ENCODE measurements around the gene CHDH.

Gene CHDH

DNA sequence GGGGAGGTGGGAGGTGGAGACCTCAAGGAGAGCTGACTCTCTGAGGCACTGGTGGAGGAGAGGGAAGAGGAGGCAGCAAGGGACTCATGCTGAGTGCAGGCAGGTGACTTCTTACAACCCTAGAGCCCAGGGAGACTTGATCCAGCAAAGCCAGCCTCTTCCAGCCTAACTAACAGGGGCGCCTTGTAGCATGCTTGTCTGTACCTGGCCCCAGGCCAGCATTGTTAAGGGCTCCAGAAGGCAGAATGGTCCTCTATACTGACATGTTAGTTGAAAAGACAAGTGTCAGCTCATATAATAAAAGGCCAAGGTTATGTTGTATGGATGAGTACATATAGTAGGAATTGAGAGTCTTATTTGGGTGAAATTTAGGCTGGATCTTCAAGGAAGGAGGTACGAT lies 65.4 kb downstream of the CHDH start:
- H3K27ac Mint-ChIP-seq, result no peak overlapping the region
- peaks cover 2% of the 10 kb centered on the region for H3K4me1 Mint-ChIP-seq (ENCODE audit: low read depth)
- H3K9me3 Mint-ChIP-seq, result no peaks in the 10 kb centered on the region
- H3K36me3 Mint-ChIP-seq (ENCODE audit: low read depth), result no peaks in the 10 kb centered on the region
- H3K4me3 Mint-ChIP-seq, result no peak overlapping the region
- peaks cover 19% of the 10 kb centered on the region for H3K27me3 Mint-ChIP-seq (ENCODE audit: low read depth)

DNA sequence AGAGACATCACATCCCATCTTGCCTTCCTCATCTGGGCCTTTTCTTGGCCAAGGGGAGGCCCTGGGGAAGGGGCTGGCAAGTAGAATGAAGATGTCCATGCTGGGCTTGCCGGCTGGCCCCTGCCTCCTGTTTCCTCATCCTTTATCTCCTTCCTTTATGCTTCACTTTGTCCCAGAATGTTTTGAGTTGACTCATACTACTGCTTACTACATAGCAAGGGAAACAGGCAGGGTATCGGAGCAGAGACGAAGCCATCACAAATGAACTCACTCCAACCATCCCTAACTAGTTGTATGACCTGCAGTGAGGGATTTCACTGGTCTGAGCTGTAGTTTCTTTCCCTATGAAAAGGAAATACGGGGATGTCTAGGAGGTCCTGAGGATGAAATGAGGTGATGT lies 66.0 kb downstream of the CHDH start:
- no peak overlapping the region for H3K4me3 Mint-ChIP-seq
- no peak overlapping the region for H3K27ac Mint-ChIP-seq
- peaks cover 2% of the 10 kb centered on the region for H3K4me1 Mint-ChIP-seq (ENCODE audit: low read depth)
- H3K36me3 Mint-ChIP-seq (ENCODE audit: low read depth), result no peaks in the 10 kb centered on the region
- peaks cover 19% of the 10 kb centered on the region for H3K27me3 Mint-ChIP-seq (ENCODE audit: low read depth)
- H3K9me3 Mint-ChIP-seq, result no peaks in the 10 kb centered on the region

DNA sequence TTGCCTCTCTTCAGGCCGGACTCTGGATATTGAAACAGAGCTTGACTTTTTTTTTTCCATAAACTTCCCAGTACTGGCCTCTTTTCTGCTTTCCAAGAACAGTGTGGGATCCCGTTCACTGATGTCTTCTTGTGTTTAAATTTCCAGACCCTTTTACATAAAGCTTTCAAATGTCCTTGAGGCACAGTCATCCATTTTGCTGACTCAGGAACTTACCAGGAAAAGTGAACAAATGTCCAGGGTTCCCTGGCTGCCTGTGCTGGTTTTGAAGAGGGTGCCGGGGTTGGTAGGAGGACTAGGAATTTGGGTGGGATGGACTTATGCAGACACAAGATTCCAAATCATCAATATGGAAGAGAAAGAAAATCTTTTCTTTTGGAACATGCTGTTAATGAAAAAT lies 68.1 kb downstream of the CHDH start:
- Mint-ChIP-seq H3K4me3 (no peak overlapping the region), H3K27ac (no peak overlapping the region), H3K4me1 (ENCODE audit: low read depth) (peaks cover 6% of the 10 kb centered on the region), H3K36me3 (ENCODE audit: low read depth) (no peaks in the 10 kb centered on the region), H3K27me3 (ENCODE audit: low read depth) (peaks cover 12% of the 10 kb centered on the region), H3K9me3 (no peaks in the 10 kb centered on the region)

DNA sequence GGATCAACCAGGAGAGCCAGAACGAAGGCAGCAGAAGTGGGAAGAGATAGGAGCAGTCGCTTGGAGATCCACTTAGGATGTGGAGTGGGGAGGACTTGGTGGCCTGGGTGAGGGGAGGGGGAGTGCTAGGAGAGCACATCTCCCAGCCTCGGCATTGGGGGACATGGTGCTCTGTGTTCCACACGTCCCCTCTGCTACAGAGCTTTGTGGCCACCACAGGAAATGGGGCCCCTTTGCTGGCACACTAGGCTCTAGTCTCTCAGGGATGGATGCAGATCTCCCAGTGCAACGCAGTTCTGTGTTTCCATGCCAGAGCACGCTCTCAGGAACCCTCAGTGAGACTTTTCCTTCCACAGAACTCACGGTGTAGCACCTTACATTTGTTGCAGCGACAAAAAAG lies 68.8 kb downstream of the CHDH start:
- H3K9me3 Mint-ChIP-seq, result no peaks in the 10 kb centered on the region
- no peak overlapping the region for H3K27ac Mint-ChIP-seq
- H3K4me3 Mint-ChIP-seq, result no peak overlapping the region
- peaks cover 6% of the 10 kb centered on the region for H3K4me1 Mint-ChIP-seq (ENCODE audit: low read depth)
- H3K36me3 Mint-ChIP-seq (ENCODE audit: low read depth), result no peaks in the 10 kb centered on the region
- H3K27me3 Mint-ChIP-seq (ENCODE audit: low read depth), result peaks cover 10% of the 10 kb centered on the region

DNA sequence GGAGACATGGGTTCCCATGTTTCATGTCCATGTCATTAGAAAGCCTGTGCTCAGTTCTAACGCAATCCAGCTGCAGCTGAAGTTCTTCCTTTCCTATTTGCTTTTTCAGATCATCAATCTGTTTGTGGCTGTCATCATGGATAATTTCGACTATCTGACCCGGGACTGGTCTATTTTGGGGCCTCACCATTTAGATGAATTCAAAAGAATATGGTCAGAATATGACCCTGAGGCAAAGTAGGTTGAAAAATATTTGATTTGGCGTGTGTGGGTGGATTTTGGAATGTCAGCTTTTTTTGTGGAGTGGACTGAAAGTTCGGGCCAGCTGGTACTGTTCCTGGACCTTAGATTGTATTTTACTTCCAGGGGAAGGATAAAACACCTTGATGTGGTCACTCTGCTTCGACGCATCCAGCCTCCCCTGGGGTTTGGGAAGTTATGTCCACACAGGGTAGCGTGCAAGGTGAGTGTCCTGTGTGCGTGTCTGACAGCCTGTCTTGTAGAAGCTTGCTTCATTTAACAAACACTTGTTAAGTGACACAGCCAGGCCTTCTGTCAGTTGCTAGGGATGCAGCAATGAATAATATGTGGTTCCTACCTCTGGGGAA lies 69.6 kb downstream of the CHDH start:
- Mint-ChIP-seq H3K4me1 (ENCODE audit: low read depth) (peaks cover 6% of the 10 kb centered on the region), H3K9me3 (no peaks in the 10 kb centered on the region), H3K27me3 (ENCODE audit: low read depth) (peaks cover 10% of the 10 kb centered on the region), H3K27ac (no peak overlapping the region), H3K36me3 (ENCODE audit: low read depth) (no peaks in the 10 kb centered on the region), H3K4me3 (no peak overlapping the region)

DNA sequence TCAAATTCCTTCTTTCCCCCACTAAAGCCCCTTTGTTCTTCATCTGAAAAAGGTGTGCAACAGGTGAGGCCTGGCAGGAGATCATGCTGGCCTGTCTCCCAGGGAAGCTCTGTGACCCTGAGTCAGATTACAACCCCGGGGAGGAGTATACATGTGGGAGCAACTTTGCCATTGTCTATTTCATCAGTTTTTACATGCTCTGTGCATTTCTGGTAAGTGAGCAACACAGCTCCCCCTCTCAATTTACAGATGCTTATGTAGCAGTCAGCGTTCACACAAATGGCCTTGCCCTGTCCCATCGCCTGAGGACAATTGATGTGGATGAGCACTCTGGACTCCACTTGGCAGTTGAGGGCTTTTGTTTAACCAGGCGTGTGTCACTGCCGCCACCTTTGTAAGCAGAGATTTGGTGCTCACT lies 70.4 kb downstream of the CHDH start:
- Mint-ChIP-seq H3K4me1 (ENCODE audit: low read depth) (peaks cover 6% of the 10 kb centered on the region), H3K9me3 (no peaks in the 10 kb centered on the region), H3K27me3 (ENCODE audit: low read depth) (peaks cover 4% of the 10 kb centered on the region), H3K27ac (no peak overlapping the region), H3K36me3 (ENCODE audit: low read depth) (no peaks in the 10 kb centered on the region), H3K4me3 (no peak overlapping the region)

DNA sequence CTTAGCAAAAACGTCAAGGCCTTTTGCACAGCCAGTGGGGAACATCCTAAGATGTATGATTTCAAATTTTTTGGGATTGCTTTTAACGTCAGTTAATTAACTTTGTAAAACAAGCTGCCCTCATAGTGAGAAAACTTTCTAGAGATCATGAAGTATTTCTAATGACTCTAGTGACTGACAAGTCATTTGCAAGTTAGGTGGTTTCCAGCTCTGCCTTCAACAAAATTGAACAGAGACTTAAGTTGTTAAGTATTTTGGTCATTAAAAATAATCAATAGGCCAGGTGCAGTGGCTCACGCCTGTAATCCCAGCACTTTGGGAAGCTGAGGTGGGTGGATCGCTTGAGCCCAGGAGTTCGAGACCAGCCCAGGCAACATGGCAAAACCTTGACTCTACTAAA lies 71.2 kb downstream of the CHDH start:
- Mint-ChIP-seq H3K4me1 (ENCODE audit: low read depth) (peaks cover 9% of the 10 kb centered on the region), H3K27ac (no peak overlapping the region), H3K4me3 (no peak overlapping the region), H3K27me3 (ENCODE audit: low read depth) (peaks cover 12% of the 10 kb centered on the region), H3K36me3 (ENCODE audit: low read depth) (no peaks in the 10 kb centered on the region), H3K9me3 (no peaks in the 10 kb centered on the region)

DNA sequence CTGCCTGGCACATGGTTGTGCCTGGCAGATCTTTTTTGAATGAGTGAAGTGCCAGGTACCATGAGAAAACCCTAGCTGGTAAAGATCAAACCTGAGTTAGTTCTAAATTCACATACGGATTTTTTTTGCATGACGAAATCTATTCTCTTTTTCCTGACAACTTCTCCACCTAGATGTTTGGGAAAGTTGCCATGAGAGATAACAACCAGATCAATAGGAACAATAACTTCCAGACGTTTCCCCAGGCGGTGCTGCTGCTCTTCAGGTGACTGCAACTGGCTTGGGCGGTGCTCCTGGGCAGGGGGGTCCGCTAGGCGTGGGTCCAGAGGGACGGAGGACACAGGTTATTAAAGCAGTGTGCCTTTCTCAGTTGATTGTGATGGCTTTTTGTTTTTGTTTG lies 71.8 kb downstream of the CHDH start:
- Mint-ChIP-seq H3K4me1 (ENCODE audit: low read depth) (peaks cover 9% of the 10 kb centered on the region), H3K27me3 (ENCODE audit: low read depth) (peaks cover 13% of the 10 kb centered on the region), H3K9me3 (no peaks in the 10 kb centered on the region), H3K27ac (no peak overlapping the region), H3K36me3 (ENCODE audit: low read depth) (no peaks in the 10 kb centered on the region), H3K4me3 (no peak overlapping the region)

DNA sequence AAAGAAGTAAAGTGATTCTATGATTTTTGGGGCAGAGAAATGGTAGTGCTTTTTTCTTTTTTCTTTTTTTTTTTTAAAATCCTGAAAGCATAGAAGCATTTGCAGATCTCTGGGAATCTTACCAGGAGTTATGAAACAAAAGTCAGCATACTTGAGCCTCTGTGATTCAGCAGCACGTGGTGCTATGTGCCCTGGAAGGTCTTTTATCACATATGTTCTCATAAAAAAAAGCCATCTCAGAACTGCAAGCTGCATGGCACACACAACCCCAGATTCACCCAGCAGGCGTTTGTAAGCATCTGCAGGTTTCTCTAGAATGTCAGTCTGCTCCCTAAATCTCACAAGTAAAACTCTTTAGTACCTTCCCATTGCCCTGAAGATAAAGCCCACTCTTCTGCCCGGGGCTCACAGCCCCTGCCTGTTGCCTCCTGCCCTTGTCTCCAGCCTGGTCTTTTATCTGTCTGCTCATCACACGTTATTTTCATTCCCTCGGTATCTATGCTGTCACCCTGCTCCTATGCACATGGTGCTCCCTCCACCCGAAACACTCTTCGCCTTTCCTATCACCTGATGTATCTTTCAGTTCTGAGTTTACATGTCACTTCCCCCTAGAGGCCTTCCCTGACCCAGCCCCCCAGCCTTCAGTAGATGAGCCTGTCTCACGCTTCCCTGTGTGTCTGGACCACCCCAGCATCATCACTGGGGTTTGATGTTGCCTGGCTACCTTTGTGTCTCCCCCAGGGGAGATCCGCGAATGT lies 72.4 kb downstream of the CHDH start:
- Mint-ChIP-seq H3K36me3 (ENCODE audit: low read depth) (no peaks in the 10 kb centered on the region), H3K4me3 (no peak overlapping the region), H3K9me3 (no peaks in the 10 kb centered on the region), H3K4me1 (ENCODE audit: low read depth) (peaks cover 9% of the 10 kb centered on the region), H3K27me3 (ENCODE audit: low read depth) (peaks cover 13% of the 10 kb centered on the region), H3K27ac (no peak overlapping the region)

DNA sequence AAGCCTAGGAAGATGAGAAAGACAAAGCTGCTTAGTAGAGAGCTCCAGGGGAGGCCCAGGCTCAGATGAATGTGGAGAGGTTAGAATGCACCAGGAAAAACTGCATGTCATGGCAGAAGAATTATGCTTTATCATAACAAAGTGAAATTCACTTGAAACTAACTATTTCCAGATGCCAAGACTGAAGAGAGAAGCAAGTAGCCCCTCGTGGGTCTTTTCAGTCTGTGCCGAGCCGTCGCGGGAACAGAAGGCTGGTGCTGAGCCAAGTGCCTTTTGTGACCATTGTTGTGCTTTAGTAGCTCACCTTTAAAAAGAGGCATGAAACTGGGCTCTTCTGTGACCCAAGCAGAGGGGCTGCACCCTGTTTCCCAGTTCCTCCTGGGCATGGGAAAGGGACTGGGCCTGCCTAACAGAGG lies 73.2 kb downstream of the CHDH start:
- Mint-ChIP-seq H3K4me1 (ENCODE audit: low read depth) (peaks cover 9% of the 10 kb centered on the region), H3K27me3 (ENCODE audit: low read depth) (peaks cover 15% of the 10 kb centered on the region), H3K27ac (no peak overlapping the region), H3K36me3 (ENCODE audit: low read depth) (no peaks in the 10 kb centered on the region), H3K4me3 (no peak overlapping the region), H3K9me3 (no peaks in the 10 kb centered on the region)

DNA sequence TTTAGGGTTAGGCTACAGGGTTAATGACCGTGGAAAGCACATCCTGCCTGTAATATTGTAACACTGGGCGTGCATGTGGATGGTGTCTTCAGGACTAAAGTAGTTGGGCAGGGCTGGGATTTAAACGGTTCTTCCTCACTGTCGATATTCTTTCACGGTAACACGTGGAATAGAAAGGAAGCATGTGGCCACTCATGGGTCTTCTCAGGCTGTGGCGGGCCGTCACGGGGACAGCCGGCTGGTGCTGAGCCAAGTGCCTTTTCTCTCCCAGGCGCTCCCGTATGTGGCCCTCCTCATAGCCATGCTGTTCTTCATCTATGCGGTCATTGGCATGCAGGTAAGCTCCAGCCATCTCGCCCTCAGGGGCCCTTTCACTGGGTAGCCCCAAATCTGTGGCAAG lies 73.7 kb downstream of the CHDH start:
- no peaks in the 10 kb centered on the region for H3K36me3 Mint-ChIP-seq (ENCODE audit: low read depth)
- H3K4me1 Mint-ChIP-seq (ENCODE audit: low read depth), result peaks cover 9% of the 10 kb centered on the region
- no peak overlapping the region for H3K4me3 Mint-ChIP-seq
- H3K27ac Mint-ChIP-seq, result no peak overlapping the region
- no peaks in the 10 kb centered on the region for H3K9me3 Mint-ChIP-seq
- H3K27me3 Mint-ChIP-seq (ENCODE audit: low read depth), result peaks cover 19% of the 10 kb centered on the region

DNA sequence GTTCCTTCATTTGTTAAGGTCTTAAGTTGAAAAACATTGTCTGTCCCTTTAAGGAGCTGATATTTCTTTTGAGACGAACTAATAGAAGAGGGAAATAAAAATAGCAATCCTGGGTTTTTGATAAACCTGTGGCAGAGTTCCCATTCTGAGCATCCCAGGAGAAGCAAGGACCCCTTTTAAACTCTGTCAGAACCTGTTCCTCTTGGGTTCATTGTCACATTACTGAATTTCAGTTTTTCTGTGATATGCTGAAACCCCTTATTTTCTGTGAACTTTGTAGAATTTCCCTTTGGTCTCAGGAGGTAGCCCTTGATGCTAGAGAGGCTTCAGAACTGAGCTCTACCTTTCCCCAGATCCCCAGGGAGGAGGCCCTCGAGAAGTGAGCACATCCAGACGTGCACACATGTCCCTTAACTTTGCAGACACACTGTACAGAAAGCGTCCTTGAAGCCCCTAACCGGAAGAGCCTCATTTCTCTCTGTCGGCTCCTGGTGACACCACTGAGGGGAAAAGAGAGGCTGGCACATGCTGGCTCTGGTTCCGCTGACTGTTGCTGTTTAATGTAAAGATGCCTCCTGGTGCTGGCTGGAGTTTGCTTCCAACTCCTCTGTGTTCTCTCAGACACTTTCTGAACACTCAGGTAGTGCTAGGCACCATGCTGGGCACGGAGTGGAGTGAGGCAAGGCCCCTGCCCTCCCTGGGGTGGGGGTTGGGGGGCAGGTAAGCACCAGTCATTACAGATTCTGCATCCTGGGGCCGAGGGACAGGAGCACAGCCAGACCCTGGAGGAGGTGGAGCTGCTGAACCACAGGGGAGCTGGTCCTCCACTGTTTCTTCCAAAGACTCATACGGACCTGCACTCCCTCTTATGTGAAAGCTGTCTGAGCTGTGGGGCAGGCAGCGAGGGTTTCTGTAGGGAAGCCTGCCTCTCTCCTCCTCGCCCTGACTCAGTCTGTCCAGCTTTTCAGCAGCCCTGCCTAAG lies 77.5 kb downstream of the CHDH start:
- H3K9me3 Mint-ChIP-seq, result no peaks in the 10 kb centered on the region
- no peaks in the 10 kb centered on the region for H3K36me3 Mint-ChIP-seq (ENCODE audit: low read depth)
- no peak overlapping the region for H3K4me3 Mint-ChIP-seq
- no peak overlapping the region for H3K27ac Mint-ChIP-seq
- H3K27me3 Mint-ChIP-seq (ENCODE audit: low read depth), result peaks cover 32% of the 10 kb centered on the region
- H3K4me1 Mint-ChIP-seq (ENCODE audit: low read depth), result peaks cover 4% of the 10 kb centered on the region

DNA sequence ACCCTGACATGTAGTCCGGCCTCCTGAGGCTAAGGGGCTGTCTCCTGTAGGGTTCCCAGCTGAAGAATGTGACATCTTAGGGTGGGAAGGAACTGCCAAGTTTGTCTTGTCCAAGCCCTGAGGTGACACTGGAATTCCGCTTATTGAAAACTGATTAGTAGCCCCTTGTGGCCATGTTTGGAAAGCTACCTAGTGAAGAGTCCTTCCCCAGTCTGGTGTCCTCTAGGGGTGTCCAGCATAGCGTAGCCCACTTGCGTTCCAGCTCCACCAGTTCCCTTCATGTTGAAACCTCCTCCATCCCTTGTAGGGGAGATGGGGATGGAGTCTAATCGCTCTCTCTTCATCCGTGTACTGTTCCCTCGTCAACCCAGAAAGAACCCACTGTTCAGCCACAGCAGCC lies 79.5 kb downstream of the CHDH start:
- H3K4me3 Mint-ChIP-seq, result no peak overlapping the region
- peaks cover 29% of the 10 kb centered on the region for H3K27me3 Mint-ChIP-seq (ENCODE audit: low read depth)
- peaks cover 4% of the 10 kb centered on the region for H3K4me1 Mint-ChIP-seq (ENCODE audit: low read depth)

DNA sequence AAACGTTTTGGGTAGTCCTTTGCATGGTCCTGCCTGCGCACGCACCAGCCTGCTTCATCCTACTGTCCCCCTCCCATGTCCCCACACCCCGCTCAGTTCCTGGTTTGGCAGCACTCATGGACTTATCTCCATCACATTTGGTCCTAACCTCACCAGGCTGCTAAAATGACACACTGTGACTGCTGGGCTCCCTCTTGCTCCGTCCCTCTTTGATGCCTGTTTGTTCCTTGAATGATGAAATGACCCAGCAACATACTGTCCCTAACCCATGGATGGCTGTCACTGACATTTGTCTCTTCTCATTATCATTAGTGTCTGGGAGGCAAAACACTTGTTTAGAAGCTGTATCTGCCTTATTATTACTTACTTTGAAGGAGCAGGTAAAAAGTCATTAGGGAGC lies 80.5 kb downstream of the CHDH start:
- Mint-ChIP-seq H3K27me3 (ENCODE audit: low read depth) (peaks cover 28% of the 10 kb centered on the region), H3K36me3 (ENCODE audit: low read depth) (no peaks in the 10 kb centered on the region), H3K4me3 (no peak overlapping the region), H3K27ac (no peak overlapping the region), H3K4me1 (ENCODE audit: low read depth) (peaks cover 4% of the 10 kb centered on the region), H3K9me3 (no peaks in the 10 kb centered on the region)

More for the DNA sequence above, 79.5 kb downstream of the CHDH start:
- H3K9me3 Mint-ChIP-seq, result no peaks in the 10 kb centered on the region
- no peak overlapping the region for H3K27ac Mint-ChIP-seq
- no peaks in the 10 kb centered on the region for H3K36me3 Mint-ChIP-seq (ENCODE audit: low read depth)
